Activated T-cell treated with anti-CD3 and anti-CD28 coated beads, Interleukin-2, amount 50 U/mL, for 72 hours (primary cell): Measurements from ENCODE around the gene CLIC1. TPM values are rescaled to one million over a fixed set of nuclear protein-coding genes. Genes with fewer than 3 reads are reported as not detected.

Source experiments
- ATAC-seq, 2 donors: fragments of 150-1000 bp; cut with Tn5 transposase; replicated peaks in 1 of 2; 2 replicates each; pipeline ENCODE4 v1.10.0; 2021; ENCODE audit warnings: moderate library complexity in 2 of 2, mild to moderate bottlenecking in 1 of 2
- DNase-seq, 2 donors: peaks; one replicate each; pipeline ENCODE4 v3.0.0; 2021 to 2022; ENCODE audit warnings: mixed read lengths in 1 of 2
- H3K27ac Mint-ChIP-seq: one replicate; pipeline ENCODE4 v1.8.0; 2022; ENCODE audit warnings: mild to moderate bottlenecking, moderate library complexity, mixed read lengths
- H3K27me3 Mint-ChIP-seq: one replicate; pipeline ENCODE4 v1.8.0; 2022; ENCODE audit warnings: low read depth, mixed read lengths
- H3K36me3 Mint-ChIP-seq, 2 donors: one replicate each; pipeline ENCODE4 v1.8.0; 2022; ENCODE audit warnings: mixed read lengths in 2 of 2, mild to moderate bottlenecking in 1 of 2; ENCODE audit not compliant: insufficient read depth in 2 of 2
- H3K4me1 Mint-ChIP-seq: one replicate; pipeline ENCODE4 v1.8.0; 2022; ENCODE audit warnings: low read depth, mixed read lengths
- H3K4me3 Mint-ChIP-seq, 2 donors: one replicate each; pipeline ENCODE4 v1.8.0; 2022; ENCODE audit warnings: mild to moderate bottlenecking in 2 of 2, mixed read lengths in 2 of 2, moderate library complexity in 2 of 2
- H3K9me3 Mint-ChIP-seq, 2 donors: one replicate each; pipeline ENCODE4 v1.8.0; 2022; ENCODE audit warnings: mixed read lengths in 2 of 2
- total RNA-seq, 2 donors: library from RNA; stranded (reverse); gene quantifications; one replicate each; pipeline ENCODE4 v1.2.3, GENCODE V29; 2022

CLIC1 gene
- total RNA-seq, 2 donors from 2014 or later, result 253 to 318 TPM

DNA sequence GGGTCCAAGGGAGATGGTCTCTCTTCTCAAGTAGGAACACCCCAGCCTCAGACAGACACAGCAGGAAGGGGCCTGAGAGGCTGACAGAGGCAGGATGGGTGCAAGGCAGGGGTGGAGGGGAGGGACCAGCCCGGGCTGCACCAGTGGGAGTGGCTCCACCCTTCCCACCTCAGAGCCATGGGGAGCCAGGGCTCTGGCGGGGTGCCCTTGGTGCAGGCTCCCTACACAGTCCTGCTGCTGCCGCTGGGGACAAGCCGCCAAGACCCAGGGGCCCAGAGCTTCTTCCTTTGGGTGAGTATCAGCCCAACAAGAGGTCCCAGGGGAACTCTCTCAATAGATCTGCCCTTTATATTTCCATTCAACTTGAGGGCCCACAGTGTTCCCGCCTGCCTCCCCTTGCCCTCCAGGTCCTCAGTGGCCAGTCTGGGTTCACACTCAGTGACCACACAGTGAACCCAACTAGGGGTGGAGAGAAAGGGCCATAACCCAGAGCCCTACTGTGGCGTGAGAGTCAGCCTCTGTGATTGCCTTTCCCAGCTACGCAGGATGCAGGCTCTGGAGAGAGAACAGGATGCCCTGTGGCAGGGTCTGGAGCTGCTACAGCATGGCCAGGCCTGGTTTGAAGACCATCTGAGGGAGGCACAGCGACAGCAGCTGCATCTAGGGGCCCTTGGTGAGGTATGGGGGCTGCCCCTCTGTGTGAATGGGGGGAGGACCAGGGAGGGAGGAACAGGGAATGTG is 26.7 kb upstream of the CLIC1 start:
- H3K27ac Mint-ChIP-seq, result no peak overlapping the region
- ATAC-seq, result no peak

DNA sequence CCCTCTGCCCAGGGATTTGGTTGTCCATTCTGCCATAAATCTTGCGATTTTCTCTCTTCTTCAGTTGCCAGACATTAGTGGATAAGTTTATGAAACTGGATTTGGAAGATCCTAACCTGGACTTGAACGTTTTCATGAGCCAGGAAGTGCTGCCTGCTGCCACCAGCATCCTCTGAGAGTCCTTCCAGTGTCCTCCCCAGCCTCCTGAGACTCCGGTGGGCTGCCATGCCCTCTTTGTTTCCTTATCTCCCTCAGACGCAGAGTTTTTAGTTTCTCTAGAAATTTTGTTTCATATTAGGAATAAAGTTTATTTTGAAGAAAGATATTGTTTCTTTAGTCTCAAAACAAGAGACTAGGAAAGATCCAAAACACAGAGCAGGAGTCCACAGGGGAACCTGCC is 26.0 kb upstream of the CLIC1 start, which contains the start of gene SAPCD1:
Gene SAPCD1, plus strand, starts transcription at position 301 of the 400 bp plus-strand sequence. CDS start 399 bp downstream, outside the sequence.
- H3K4me3 Mint-ChIP-seq, result no peak within 1 kb of the TSS
- H3K4me1 Mint-ChIP-seq, result peaks cover 5% of the 10 kb centered on the region
- no peaks in the 10 kb centered on the region for H3K27me3 Mint-ChIP-seq
- DNase-seq (no peak), ATAC-seq (no peak)
- no peak within 1 kb of the TSS for H3K27ac Mint-ChIP-seq
- H3K36me3 Mint-ChIP-seq, result peaks cover 8 to 34% of the 10 kb centered on the region in 2 donors
- no peaks in the 10 kb centered on the region for H3K9me3 Mint-ChIP-seq

More for the DNA sequence above, 26.7 kb upstream of the CLIC1 start:
- Mint-ChIP-seq H3K36me3 (peaks cover 7 to 33% of the 10 kb centered on the region in 2 donors), H3K4me1 (peaks cover 5% of the 10 kb centered on the region), H3K9me3 (no peaks in the 10 kb centered on the region), H3K4me3 (no peak overlapping the region), H3K27me3 (no peaks in the 10 kb centered on the region)
- no peak for DNase-seq

DNA sequence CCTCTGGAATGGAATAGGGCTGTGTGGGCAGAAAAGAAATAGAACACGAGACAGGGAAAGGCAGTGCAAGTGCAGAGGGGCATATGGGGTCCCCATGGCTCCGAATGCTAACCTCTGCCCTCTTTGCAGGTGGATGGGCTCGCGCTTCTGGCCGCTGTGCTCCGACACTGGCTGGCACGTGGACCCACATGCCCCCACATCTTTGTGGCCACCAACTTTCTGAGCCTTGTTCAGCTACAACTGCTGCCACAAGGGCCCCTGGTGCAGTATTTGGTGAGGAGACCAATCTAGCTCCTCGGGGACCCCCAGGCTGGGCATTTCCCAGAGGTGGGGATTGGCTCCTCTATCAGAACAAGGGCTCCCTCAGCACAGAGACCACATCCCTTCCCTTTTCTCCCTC is 25.0 kb upstream of the CLIC1 start:
- Mint-ChIP-seq H3K4me1 (peaks cover 5% of the 10 kb centered on the region), H3K4me3 (no peak overlapping the region), H3K27ac (no peak overlapping the region), H3K9me3 (no peaks in the 10 kb centered on the region), H3K27me3 (no peaks in the 10 kb centered on the region), H3K36me3 (peaks cover 8 to 34% of the 10 kb centered on the region in 2 donors)
- ATAC-seq (no peak), DNase-seq (no peak)

DNA sequence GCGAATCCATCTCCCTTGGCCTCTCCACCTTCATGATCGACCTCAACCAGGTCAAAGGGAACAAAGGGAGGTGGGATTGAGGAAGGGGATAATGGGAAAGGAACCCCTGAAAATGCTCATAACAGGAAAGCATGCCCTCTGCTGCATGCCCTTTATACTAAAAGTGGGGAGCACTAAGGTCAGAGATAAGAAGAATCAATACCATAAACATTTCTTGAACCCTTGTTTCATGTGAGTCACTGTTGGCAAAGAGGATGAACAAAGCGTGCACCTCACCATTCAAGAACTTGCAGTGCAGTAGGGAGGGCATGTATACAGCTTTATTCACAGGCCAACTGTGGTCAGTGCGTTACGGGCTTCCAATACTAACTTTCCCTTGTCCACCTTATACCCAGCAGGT is 24.5 kb upstream of the CLIC1 start:
- ATAC-seq, result no peak
- Mint-ChIP-seq H3K4me3 (no peak overlapping the region), H3K27me3 (no peaks in the 10 kb centered on the region), H3K4me1 (peaks cover 5% of the 10 kb centered on the region), H3K9me3 (no peaks in the 10 kb centered on the region), H3K36me3 (peaks cover 8 to 34% of the 10 kb centered on the region in 2 donors), H3K27ac (no peak overlapping the region)
- no peak for DNase-seq

DNA sequence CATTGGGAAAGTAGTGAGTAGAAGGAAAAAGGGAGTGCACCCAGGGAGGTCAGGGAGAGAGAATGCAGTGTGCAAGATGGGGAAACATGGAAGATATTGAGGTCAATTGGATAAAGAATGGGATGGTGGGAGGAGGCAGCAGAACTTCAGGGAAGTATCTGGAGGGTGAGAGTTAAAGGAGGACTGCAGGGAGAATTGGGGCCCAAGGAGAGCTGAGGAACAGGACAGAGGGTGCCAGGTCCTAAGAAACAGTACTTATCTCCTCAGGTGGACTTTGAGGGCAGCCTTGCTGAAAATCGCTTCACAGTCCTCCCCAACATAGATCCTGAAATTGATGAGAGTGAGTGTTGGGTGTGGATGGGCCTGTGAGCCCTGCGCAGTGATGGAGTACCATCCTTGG is 22.0 kb upstream of the CLIC1 start:
- Mint-ChIP-seq H3K4me3 (no peak overlapping the region), H3K36me3 (peaks cover 8 to 27% of the 10 kb centered on the region in 2 donors), H3K9me3 (no peaks in the 10 kb centered on the region), H3K27me3 (no peaks in the 10 kb centered on the region), H3K27ac (no peak overlapping the region), H3K4me1 (no peaks in the 10 kb centered on the region)
- DNase-seq, result no peak
- ATAC-seq, result no peak

DNA sequence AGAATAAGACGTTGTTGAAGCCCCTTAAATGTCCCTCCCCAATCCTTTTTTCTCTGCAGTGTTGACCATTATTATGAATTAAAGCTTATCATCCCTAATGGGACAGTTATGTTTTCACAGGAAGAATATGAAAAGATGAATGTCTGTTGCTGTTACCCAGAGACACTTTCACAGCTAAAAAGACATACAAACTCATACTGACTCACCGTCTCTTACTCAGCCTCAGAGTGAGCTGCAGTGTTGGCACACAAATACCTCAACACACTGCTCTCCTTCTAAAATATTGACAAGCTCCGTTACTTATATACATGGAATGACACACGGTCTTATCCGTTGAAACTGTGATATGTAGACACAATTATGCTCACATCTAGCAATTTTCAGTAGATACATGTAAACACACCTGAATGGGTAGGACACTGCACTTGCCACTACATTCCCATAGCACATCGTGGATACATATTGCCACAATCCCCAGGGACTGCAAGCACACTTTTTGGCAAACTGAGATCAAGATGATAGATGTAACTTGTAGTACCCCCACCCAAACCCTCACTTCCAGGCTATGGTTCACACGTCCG is 16.5 kb upstream of the CLIC1 start:
- Mint-ChIP-seq H3K36me3 (peaks cover 1 to 6% of the 10 kb centered on the region in 2 donors), H3K27ac (no peak overlapping the region), H3K9me3 (no peaks in the 10 kb centered on the region), H3K27me3 (no peaks in the 10 kb centered on the region), H3K4me3 (no peak overlapping the region), H3K4me1 (no peaks in the 10 kb centered on the region)
- ATAC-seq (no peak), DNase-seq (no peak)

DNA sequence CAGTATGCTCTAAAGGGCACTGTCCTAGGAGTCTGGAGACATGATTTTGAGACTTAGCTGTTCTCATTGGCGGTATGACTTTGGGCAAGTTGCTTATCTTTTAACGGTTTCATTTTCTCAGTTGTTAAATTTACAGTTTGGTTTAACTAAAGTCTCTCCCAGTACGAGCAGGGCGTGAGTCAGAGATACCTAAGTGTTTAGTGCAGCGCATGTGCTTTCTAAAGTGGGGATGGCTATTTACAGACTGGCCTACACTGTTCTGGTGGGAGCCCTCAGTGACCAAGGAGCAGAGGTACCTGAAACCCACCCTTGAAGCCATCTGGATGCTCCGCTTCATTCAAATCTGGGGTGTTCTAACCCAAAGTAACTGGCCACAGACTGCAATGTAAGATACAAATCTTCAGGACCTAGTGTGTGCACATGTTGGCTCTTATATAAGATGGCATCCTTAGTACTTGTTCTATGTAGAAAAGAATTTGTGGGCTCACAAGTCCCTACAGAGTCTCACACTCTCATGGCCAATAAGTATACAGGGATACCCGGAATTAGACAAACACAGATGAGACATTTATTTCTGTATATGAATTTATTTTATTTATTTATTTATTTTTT is 14.2 kb upstream of the CLIC1 start:
- H3K4me1 Mint-ChIP-seq, result no peaks in the 10 kb centered on the region
- ATAC-seq (no peak), DNase-seq (no peak)
- H3K36me3 Mint-ChIP-seq, result peaks cover 6 to 15% of the 10 kb centered on the region in 2 donors
- no peak overlapping the region for H3K27ac Mint-ChIP-seq
- no peaks in the 10 kb centered on the region for H3K9me3 Mint-ChIP-seq
- no peaks in the 10 kb centered on the region for H3K27me3 Mint-ChIP-seq
- no peak overlapping the region for H3K4me3 Mint-ChIP-seq

DNA sequence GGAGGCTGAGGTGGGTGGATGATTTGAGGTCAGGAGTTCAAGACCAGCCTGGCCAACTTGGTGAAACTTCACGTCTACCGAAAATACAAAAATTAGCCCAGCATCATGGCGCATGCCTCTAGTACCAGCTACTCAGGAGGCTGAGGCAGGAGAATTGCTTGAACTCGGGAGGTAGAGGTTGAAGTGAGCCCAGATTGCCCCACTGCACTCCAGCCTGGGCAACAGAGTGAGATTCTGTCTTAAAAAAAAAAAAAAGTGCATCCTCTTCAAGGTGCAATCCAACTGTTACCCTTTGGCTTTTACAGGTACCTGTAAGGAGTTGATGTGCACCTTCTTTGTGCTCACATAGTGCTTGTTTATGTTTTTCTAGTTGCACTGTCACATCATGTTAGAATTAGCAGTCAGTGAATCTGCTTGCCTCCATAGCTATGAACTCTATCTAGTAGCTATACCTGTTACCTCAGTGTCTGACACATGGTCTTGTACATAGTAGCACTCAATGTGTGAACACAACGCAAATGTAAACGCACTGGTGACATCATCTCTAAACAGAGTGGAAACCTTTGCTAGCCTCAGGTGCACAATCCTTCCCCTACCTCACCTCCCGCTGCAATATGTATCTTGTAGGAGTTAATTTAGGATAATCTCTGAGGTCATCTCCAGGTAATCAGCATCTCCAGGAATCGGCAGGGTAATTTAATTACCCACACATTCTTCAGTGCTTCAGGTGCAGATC is 13.1 kb upstream of the CLIC1 start:
- ATAC-seq (no peak), DNase-seq (no peak)
- Mint-ChIP-seq H3K36me3 (peaks cover 9 to 19% of the 10 kb centered on the region in 2 donors), H3K27me3 (no peaks in the 10 kb centered on the region), H3K9me3 (no peaks in the 10 kb centered on the region), H3K27ac (no peak overlapping the region), H3K4me1 (peaks cover 5% of the 10 kb centered on the region), H3K4me3 (no peak overlapping the region)

DNA sequence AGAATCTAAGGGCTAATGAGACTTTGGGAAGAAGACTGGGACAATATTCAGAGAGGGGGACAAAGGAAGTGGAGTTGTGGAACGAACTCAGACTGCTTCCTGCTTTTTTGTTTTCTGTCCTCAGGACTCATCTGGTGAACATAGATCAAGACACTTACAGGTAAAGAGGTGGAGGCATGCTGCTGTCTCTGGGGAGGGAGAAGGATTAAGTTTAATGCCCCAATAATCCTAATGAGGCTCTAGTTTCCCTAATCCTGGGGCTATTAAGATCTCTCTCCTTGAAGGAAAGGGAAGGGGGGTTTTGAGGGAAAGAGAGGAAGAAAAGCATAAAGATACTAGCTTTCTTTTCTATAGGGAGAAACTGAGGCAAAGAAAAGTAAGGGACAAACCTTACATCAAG is 8.1 kb upstream of the CLIC1 start:
- H3K4me3 Mint-ChIP-seq, result no peak overlapping the region
- no peak for ATAC-seq
- no peaks in the 10 kb centered on the region for H3K9me3 Mint-ChIP-seq
- H3K36me3 Mint-ChIP-seq, result peaks cover 18 to 41% of the 10 kb centered on the region in 2 donors
- H3K27me3 Mint-ChIP-seq, result no peaks in the 10 kb centered on the region
- DNase-seq, result no peak
- H3K4me1 Mint-ChIP-seq, result peaks cover 26% of the 10 kb centered on the region
- no peak overlapping the region for H3K27ac Mint-ChIP-seq

DNA sequence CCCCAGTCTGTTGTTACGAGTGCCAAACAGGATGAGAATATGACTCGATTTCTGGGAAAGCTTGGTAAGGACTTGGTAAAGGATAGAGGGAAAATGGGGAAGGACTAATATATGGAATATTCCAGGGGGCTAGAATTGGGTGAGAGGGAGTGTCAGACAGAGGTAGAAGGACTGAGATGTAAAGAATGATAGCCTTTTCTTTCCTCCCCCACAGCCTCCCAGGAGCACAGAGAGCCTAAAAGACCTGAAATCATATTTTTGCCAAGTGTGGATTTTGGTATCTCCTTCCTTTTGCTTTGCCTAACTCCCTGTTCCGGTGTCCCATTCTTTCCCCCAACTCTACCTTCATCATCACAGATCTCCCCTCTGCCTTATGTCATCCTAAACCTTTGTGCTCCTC is 6.6 kb upstream of the CLIC1 start:
- no peak for ATAC-seq
- no peaks in the 10 kb centered on the region for H3K9me3 Mint-ChIP-seq
- H3K27me3 Mint-ChIP-seq, result no peaks in the 10 kb centered on the region
- H3K4me3 Mint-ChIP-seq, result no peak overlapping the region
- H3K36me3 Mint-ChIP-seq, result peaks cover 17 to 38% of the 10 kb centered on the region in 2 donors
- no peak overlapping the region for H3K27ac Mint-ChIP-seq
- DNase-seq, result no peak
- peaks cover 42% of the 10 kb centered on the region for H3K4me1 Mint-ChIP-seq

DNA sequence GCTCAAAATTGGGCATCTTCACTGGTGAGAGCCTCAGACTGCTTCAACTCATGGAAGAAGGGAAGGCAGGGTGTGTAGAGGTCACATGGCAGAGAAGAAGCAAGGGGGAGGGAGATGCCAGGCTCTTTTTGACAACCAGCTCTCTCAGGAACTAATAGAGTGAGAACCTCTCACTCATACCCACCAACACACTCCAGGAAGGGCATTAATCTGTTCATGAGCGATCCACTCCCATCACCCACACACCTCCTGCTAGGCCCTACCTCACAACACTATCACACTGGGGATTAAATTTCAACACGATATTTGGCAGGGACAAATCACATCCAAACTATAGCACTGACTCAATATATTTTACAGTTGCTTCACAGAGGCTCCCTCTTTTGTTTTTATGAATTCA is 5.5 kb upstream of the CLIC1 start:
- Mint-ChIP-seq H3K27me3 (no peaks in the 10 kb centered on the region), H3K36me3 (peaks cover 13 to 31% of the 10 kb centered on the region in 2 donors)

DNA sequence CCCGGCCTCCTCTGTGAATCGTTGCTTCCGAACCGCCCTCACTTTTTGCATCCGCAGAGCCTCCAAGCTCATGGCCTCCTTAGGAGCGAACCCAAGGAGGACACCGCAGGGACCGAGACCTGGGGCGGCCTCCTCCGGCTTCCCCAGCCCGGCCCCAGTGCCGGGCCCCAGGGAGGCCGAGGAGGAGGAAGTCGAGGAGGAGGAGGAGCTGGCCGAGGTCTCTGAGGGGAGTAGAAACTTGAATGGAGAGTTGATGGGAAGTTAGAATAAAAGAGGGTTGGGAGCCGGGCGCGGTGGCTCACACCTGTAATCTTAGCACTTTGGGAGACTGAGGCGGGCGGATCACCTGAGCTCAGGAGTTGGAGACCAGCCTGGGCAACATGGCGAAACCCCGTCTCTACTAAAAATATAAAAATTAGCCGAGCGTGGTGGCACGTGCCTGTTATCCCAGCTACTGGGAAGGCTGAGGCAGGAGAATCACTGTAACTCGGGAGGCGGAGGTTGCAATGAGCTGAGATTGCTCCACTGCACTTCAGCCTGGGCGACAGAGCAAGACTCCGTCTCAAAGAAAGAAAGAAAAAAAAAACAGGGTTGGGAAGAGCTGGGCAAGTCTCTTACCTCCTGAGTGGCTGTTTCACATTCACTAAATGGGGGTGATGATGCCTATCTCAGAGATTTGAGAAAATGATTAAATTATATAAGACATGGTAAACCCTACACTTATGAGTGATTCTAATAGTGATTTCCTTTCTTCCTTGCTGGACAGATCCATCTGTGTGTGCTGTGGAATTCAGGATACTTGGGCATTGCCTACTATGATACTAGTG is 4.3 kb upstream of the CLIC1 start:
- Mint-ChIP-seq H3K9me3 (no peaks in the 10 kb centered on the region), H3K4me3 (peak overlapping the region; percentile 89 to 98), H3K4me1 (peaks cover 57% of the 10 kb centered on the region), H3K27me3 (no peaks in the 10 kb centered on the region), H3K36me3 (peaks cover 16 to 41% of the 10 kb centered on the region in 2 donors), H3K27ac (peak overlapping the region; percentile 93)
- no peak for DNase-seq
- no peak for ATAC-seq

More for the DNA sequence above, 5.5 kb upstream of the CLIC1 start:
- no peaks in the 10 kb centered on the region for H3K9me3 Mint-ChIP-seq
- H3K4me1 Mint-ChIP-seq, result peaks cover 52% of the 10 kb centered on the region
- ATAC-seq (no peak), DNase-seq (no peak)
- H3K27ac Mint-ChIP-seq, result no peak overlapping the region
- H3K4me3 Mint-ChIP-seq, result peak overlapping the region; percentile 5 to 42
